Mesendoderm (in vitro differentiated cells): ENCODE measurements around the gene TOMM6.
A peak's percentile ranks its signal among the peaks of the same experiment; 100 is the strongest.

Experiments used
- DNase-seq: peaks from one replicate; pipeline ENCODE4 v3.0.0; 2013
- H2AK5ac ChIP-seq: 2 replicates; pipeline ENCODE4 v1.6.1; 2013; ENCODE audit warnings: low read length, inconsistent platforms
- H2BK120ac ChIP-seq: 2 replicates; pipeline ENCODE4 v1.6.1; 2013; ENCODE audit warnings: low read depth, mild to moderate bottlenecking, low read length, moderate library complexity, mixed read lengths
- H2BK15ac ChIP-seq: replicated peaks from 2 replicates; pipeline ENCODE4 v1.6.1; 2013; ENCODE audit warnings: low read depth, mild to moderate bottlenecking, moderate library complexity
- H2BK5ac ChIP-seq: 2 replicates; pipeline ENCODE4 v1.6.1; 2013; ENCODE audit warnings: low read length, inconsistent platforms
- H3K18ac ChIP-seq: 2 replicates; pipeline ENCODE4 v1.6.1; 2013; ENCODE audit warnings: mild to moderate bottlenecking, low read length, mixed read lengths
- H3K23ac ChIP-seq: one replicate; pipeline ENCODE4 v1.6.1; 2013; ENCODE audit warnings: low read length
- H3K27ac ChIP-seq: 2 replicates; pipeline ENCODE4 v1.5.1; 2013; ENCODE audit warnings: low read depth, mild to moderate bottlenecking, inconsistent platforms, low read length, moderate library complexity
- H3K27me3 ChIP-seq: 2 replicates; pipeline ENCODE4 v1.6.1; 2013; ENCODE audit warnings: low read length, control low read depth, mild to moderate bottlenecking, inconsistent platforms; ENCODE audit not compliant: insufficient read depth, poor library complexity
- H3K36me3 ChIP-seq: 2 replicates; pipeline ENCODE4 v1.6.1; 2013; ENCODE audit warnings: low read length, inconsistent platforms; ENCODE audit not compliant: control insufficient read depth, insufficient read depth
- H3K4ac ChIP-seq: one replicate; pipeline ENCODE4 v1.6.1; 2013; ENCODE audit warnings: low read depth, mild to moderate bottlenecking, low read length, moderate library complexity
- H3K4me1 ChIP-seq: 2 replicates; pipeline ENCODE4 v1.6.1; 2013; ENCODE audit warnings: low read depth, low read length, inconsistent platforms; ENCODE audit not compliant: control insufficient read depth
- H3K4me2 ChIP-seq: 2 replicates; pipeline ENCODE4 v1.6.1; 2013; ENCODE audit warnings: low read length
- H3K4me3 ChIP-seq: 2 replicates; pipeline ENCODE4 v1.5.1; 2013; ENCODE audit warnings: mild to moderate bottlenecking, low read length
- H3K56ac ChIP-seq: one replicate; pipeline ENCODE4 v1.6.1; 2013; ENCODE audit warnings: low read length
- H3K79me1 ChIP-seq: 2 replicates; pipeline ENCODE4 v1.6.1; 2013; ENCODE audit warnings: low read length, inconsistent platforms
- H3K79me2 ChIP-seq: 2 replicates; pipeline ENCODE4 v1.6.1; 2013; ENCODE audit warnings: mild to moderate bottlenecking, low read length; ENCODE audit not compliant: control insufficient read depth, insufficient read depth
- H3K9ac ChIP-seq: 2 replicates; pipeline ENCODE4 v1.6.1; 2013; ENCODE audit warnings: low read length, inconsistent platforms
- H4K5ac ChIP-seq: one replicate; pipeline ENCODE4 v1.6.1; 2013; ENCODE audit warnings: low read length
- H4K8ac ChIP-seq: one replicate; pipeline ENCODE4 v1.6.1; 2013; ENCODE audit warnings: low read depth, mild to moderate bottlenecking, control low read depth, low read length, moderate library complexity
- WGBS: extraction: QIAGEN DNeasy Blood & Tissue Kit; methylation state at CpG from one replicate; pipeline ENCODE4 v1.1.7; 2013; ENCODE audit warnings: low lambda C conversion rate, missing lambda C conversion rate; ENCODE audit not compliant: insufficient coverage; ENCODE audit errors: extremely low coverage; 5-methylcytosine and 5-hydroxymethylcytosine counted together

Gene TOMM6

GRCh38 chr6:41785689-41786450, 1.6 kb upstream of the TOMM6 start:
- Histone ChIP-seq H3K23ac (no peak overlapping the region), H3K9ac (peak overlapping the region; percentile 56), H3K18ac (no peak overlapping the region), H3K4me1 (no peaks in the 10 kb centered on the region), H4K5ac (no peak overlapping the region), H3K27ac (no peak overlapping the region), H3K56ac (peak overlapping the region; percentile 69), H3K4me3 (peak overlapping the region; percentile 6), H3K79me1 (peaks cover 9% of the 10 kb centered on the region), H3K4me2 (peak overlapping the region; percentile 21), H4K8ac (no peak overlapping the region), H3K4ac (no peak overlapping the region), H3K79me2 (peaks cover 7% of the 10 kb centered on the region), H2AK5ac (no peak overlapping the region), H3K27me3 (peaks cover 5% of the 10 kb centered on the region), H2BK120ac (no peak overlapping the region), H2BK5ac (no peak overlapping the region), H3K36me3 (peaks cover 7% of the 10 kb centered on the region), H2BK15ac (no peak overlapping the region)
- peak; percentile 48 for DNase-seq
- no CpG with 5 or more reads among the region's 29 CpGs for WGBS

- Histone ChIP-seq H3K4me3 (peak overlapping the region; percentile 71), H2BK5ac (no peak overlapping the region), H3K4me1 (no peaks in the 10 kb centered on the region), H3K79me1 (peaks cover 9% of the 10 kb centered on the region), H2AK5ac (no peak overlapping the region), H3K79me2 (peaks cover 7% of the 10 kb centered on the region), H3K23ac (no peak overlapping the region), H4K5ac (no peak overlapping the region), H3K4ac (no peak overlapping the region), H2BK120ac (no peak overlapping the region), H3K9ac (peak overlapping the region; percentile 88), H3K18ac (no peak overlapping the region), H3K4me2 (peak overlapping the region; percentile 98), H3K56ac (peak overlapping the region; percentile 97), H4K8ac (no peak overlapping the region), H2BK15ac (no peak overlapping the region), H3K27ac (peak overlapping the region; percentile 57), H3K27me3 (peaks cover 5% of the 10 kb centered on the region), H3K36me3 (peaks cover 7% of the 10 kb centered on the region)
- no CpG with 5 or more reads among the region's 58 CpGs for WGBS
- DNase-seq = peak; percentile 84
These were observed 859 bp upstream of the TOMM6 start for GRCh38 chr6:41786451-41787218.

- Histone ChIP-seq H4K5ac (no peak overlapping the region), H2BK5ac (no peak overlapping the region), H3K27ac (no peak overlapping the region), H3K23ac (no peak overlapping the region), H3K56ac (no peak overlapping the region), H3K18ac (no peak overlapping the region), H2BK120ac (no peak overlapping the region), H3K4me3 (no peak overlapping the region), H3K4ac (no peak overlapping the region), H3K79me2 (peaks cover 7% of the 10 kb centered on the region), H3K27me3 (peaks cover 5% of the 10 kb centered on the region), H3K9ac (no peak overlapping the region), H3K36me3 (peaks cover 7% of the 10 kb centered on the region), H3K79me1 (peaks cover 9% of the 10 kb centered on the region), H4K8ac (no peak overlapping the region), H3K4me2 (no peak overlapping the region), H2BK15ac (no peak overlapping the region), H3K4me1 (no peaks in the 10 kb centered on the region), H2AK5ac (no peak overlapping the region)
- no CpG with 5 or more reads among the region's 3 CpGs for WGBS
- no peak for DNase-seq
These were observed 1.9 kb downstream of the TOMM6 start for GRCh38 chr6:41789390-41789724.

- DNase-seq = no peak
- no peak overlapping the region for H2BK15ac ChIP-seq
- H2BK5ac ChIP-seq = no peak overlapping the region
- no peak overlapping the region for H3K4me2 ChIP-seq
- peaks cover 7% of the 10 kb centered on the region for H3K79me2 ChIP-seq
- H3K27me3 ChIP-seq = peaks cover 4% of the 10 kb centered on the region
- H3K27ac ChIP-seq = no peak overlapping the region
- H3K56ac ChIP-seq = no peak overlapping the region
- no peak overlapping the region for H4K8ac ChIP-seq
- H2AK5ac ChIP-seq = no peak overlapping the region
- no CpG with 5 or more reads among the region's 1 CpG for WGBS
- peaks cover 7% of the 10 kb centered on the region for H3K36me3 ChIP-seq
- H3K18ac ChIP-seq = no peak overlapping the region
- H3K4ac ChIP-seq = no peak overlapping the region
- no peak overlapping the region for H4K5ac ChIP-seq
- no peak overlapping the region for H3K4me3 ChIP-seq
- H3K23ac ChIP-seq = no peak overlapping the region
- no peak overlapping the region for H3K9ac ChIP-seq
- no peaks in the 10 kb centered on the region for H3K4me1 ChIP-seq
- H2BK120ac ChIP-seq = no peak overlapping the region
- peaks cover 9% of the 10 kb centered on the region for H3K79me1 ChIP-seq
These were observed 2.6 kb downstream of the TOMM6 start for GRCh38 chr6:41790045-41790444.

- Histone ChIP-seq H3K36me3 (peaks cover 7% of the 10 kb centered on the region), H3K18ac (no peak overlapping the region)
These were observed 3.8 kb downstream of the TOMM6 start for GRCh38 chr6:41791305-41791704.

More at GRCh38 chr6:41791305-41791704, 3.8 kb downstream of the TOMM6 start:
- H3K4ac ChIP-seq = no peak overlapping the region
- no peak overlapping the region for H3K4me2 ChIP-seq
- H2AK5ac ChIP-seq = no peak overlapping the region
- peaks cover 9% of the 10 kb centered on the region for H3K79me1 ChIP-seq
- no peak overlapping the region for H3K4me3 ChIP-seq
- no peak overlapping the region for H4K5ac ChIP-seq
- no peak overlapping the region for H2BK5ac ChIP-seq
- H3K56ac ChIP-seq = no peak overlapping the region
- H3K4me1 ChIP-seq = no peaks in the 10 kb centered on the region
- no peak overlapping the region for H2BK120ac ChIP-seq
- peaks cover 7% of the 10 kb centered on the region for H3K79me2 ChIP-seq
- DNase-seq = no peak
- H3K27ac ChIP-seq = no peak overlapping the region
- no peak overlapping the region for H3K23ac ChIP-seq
- no peak overlapping the region for H2BK15ac ChIP-seq
- H3K27me3 ChIP-seq = no peaks in the 10 kb centered on the region
- WGBS = no CpG with 5 or more reads among the region's 1 CpG
- no peak overlapping the region for H3K9ac ChIP-seq
- no peak overlapping the region for H4K8ac ChIP-seq
